Naive thymus-derived CD4-positive, alpha-beta T cell (primary cell): Measurements from ENCODE around the gene RPS14. TPM values are rescaled to one million over a fixed set of nuclear protein-coding genes. Genes with fewer than 3 reads are reported as not detected.
A peak's percentile ranks its signal among the peaks of the same experiment; 100 is the strongest.
"Not testable (repeated sequence)": the region's sequence is repeated elsewhere in the genome, so short reads cannot be mapped to it uniquely, and the experiment has no call there.

Experiments used
- ATAC-seq: fragments of 150-1000 bp; cut with Tn5 transposase; 2 replicates; pipeline ENCODE4 v1.10.0; 2021; ENCODE audit warnings: mild to moderate bottlenecking, moderate library complexity
- CTCF ChIA-PET: fragments of 350-600 bp; sonication (Branson Sonifier 250); formaldehyde crosslinking; loops from one replicate; lab custom pipeline; 2021; ENCODE audit warnings: antibody characterized with exemption; lab: Charles Lee
- POLR2A ChIA-PET: fragments of 350-600 bp; sonication (Branson Sonifier 250); formaldehyde crosslinking; loops from one replicate; lab custom pipeline; 2021; ENCODE audit warnings: antibody characterized with exemption, inconsistent platforms; lab: Charles Lee
- DNase-seq, 9 donors: peaks; one replicate each; pipeline versions ENCODE4 v3.0.0 to v3.0.0-alpha.2; 2020 to 2022; ENCODE audit warnings: mixed read lengths in 1 of 9
- H3K27ac ChIP-seq: one replicate; pipeline ENCODE4 v1.7.0; 2013; ENCODE audit warnings: mild to moderate bottlenecking, low read depth, low read length, moderate library complexity
- H3K27me3 ChIP-seq, 2 donors: one replicate each; pipeline ENCODE4 v1.7.0; 2013; ENCODE audit warnings: low read length in 2 of 2, mild to moderate bottlenecking in 2 of 2, moderate library complexity in 2 of 2; ENCODE audit not compliant: control insufficient read depth in 2 of 2, insufficient read depth in 2 of 2
- H3K36me3 ChIP-seq, 3 experiments: 1 replicate in 2 of 3; 2 replicates in 1 of 3; pipeline ENCODE4 v1.7.0; 2013; ENCODE audit warnings: low read length in 3 of 3, mild to moderate bottlenecking in 3 of 3, moderate library complexity in 1 of 3; ENCODE audit not compliant: insufficient read depth in 3 of 3, control insufficient read depth in 2 of 3
- H3K4me1 ChIP-seq, 2 donors: one replicate each; pipeline ENCODE4 v1.7.0; 2013; ENCODE audit warnings: low read length in 2 of 2, mild to moderate bottlenecking in 2 of 2, moderate library complexity in 1 of 2; ENCODE audit not compliant: control insufficient read depth in 2 of 2, insufficient read depth in 2 of 2
- H3K4me3 ChIP-seq: 2 replicates; pipeline ENCODE4 v1.7.0; 2013; ENCODE audit warnings: mild to moderate bottlenecking, low read length
- H3K9me3 ChIP-seq, 3 experiments: 1 replicate in 2 of 3; 2 replicates in 1 of 3; pipeline ENCODE4 v1.7.0; 2013; ENCODE audit warnings: low read length in 3 of 3; ENCODE audit not compliant: control insufficient read depth in 2 of 3
- H3K27ac Mint-ChIP-seq, 9 donors: one replicate each; pipeline ENCODE4 v1.8.0; 2020 to 2022; ENCODE audit warnings: mixed read lengths in 9 of 9, mild to moderate bottlenecking in 8 of 9, moderate library complexity in 5 of 9, inconsistent platforms in 2 of 9
- H3K27me3 Mint-ChIP-seq, 5 donors: one replicate each; pipeline ENCODE4 v1.8.0; 2021 to 2022; ENCODE audit warnings: mixed read lengths in 5 of 5, mild to moderate bottlenecking in 1 of 5
- H3K36me3 Mint-ChIP-seq, 5 donors: one replicate each; pipeline ENCODE4 v1.8.0; 2020 to 2022; ENCODE audit warnings: mixed read lengths in 5 of 5, mild to moderate bottlenecking in 3 of 5, inconsistent platforms in 1 of 5
- H3K4me1 Mint-ChIP-seq, 7 donors: one replicate each; pipeline ENCODE4 v1.8.0; 2020 to 2022; ENCODE audit warnings: mixed read lengths in 7 of 7, mild to moderate bottlenecking in 3 of 7, inconsistent platforms in 1 of 7
- H3K4me3 Mint-ChIP-seq, 10 donors: one replicate each; pipeline ENCODE4 v1.8.0; 2020 to 2022; ENCODE audit warnings: mild to moderate bottlenecking in 10 of 10, mixed read lengths in 10 of 10, moderate library complexity in 6 of 10, inconsistent platforms in 2 of 10
- H3K9me3 Mint-ChIP-seq, 11 donors: one replicate each; pipeline ENCODE4 v1.8.0; 2020 to 2022; ENCODE audit warnings: mixed read lengths in 11 of 11, mild to moderate bottlenecking in 4 of 11, inconsistent platforms in 1 of 11, moderate library complexity in 1 of 11
- intact Hi-C, 2 donors: fragments of 100-400 bp; cut with micrococcal nuclease; formaldehyde crosslinking; loops; one replicate each; pipeline ENCODE4 v1.15.1; 2023
- polyA plus RNA-seq, 2 donors: library from polyadenylated mRNA; unstranded; fragments of 300-500 nt; fragmentation: Illumina TruSeq; gene quantifications; one replicate each; pipeline ENCODE4 v1.2.3, GENCODE V29; 2021
- total RNA-seq, 6 experiments: library from RNA in 5 of 6; stranded (reverse) in 5 of 6; gene quantifications; 1 replicate in 5 of 6; 2 replicates in 1 of 6; pipeline ENCODE4 v1.2.3 and lab custom pipeline; 2021 to 2026

RPS14 gene
- total and polyA plus RNA-seq, 7 experiments from 2014 or later, result 2,331 to 11,248 (median 6,766) TPM

DNA sequence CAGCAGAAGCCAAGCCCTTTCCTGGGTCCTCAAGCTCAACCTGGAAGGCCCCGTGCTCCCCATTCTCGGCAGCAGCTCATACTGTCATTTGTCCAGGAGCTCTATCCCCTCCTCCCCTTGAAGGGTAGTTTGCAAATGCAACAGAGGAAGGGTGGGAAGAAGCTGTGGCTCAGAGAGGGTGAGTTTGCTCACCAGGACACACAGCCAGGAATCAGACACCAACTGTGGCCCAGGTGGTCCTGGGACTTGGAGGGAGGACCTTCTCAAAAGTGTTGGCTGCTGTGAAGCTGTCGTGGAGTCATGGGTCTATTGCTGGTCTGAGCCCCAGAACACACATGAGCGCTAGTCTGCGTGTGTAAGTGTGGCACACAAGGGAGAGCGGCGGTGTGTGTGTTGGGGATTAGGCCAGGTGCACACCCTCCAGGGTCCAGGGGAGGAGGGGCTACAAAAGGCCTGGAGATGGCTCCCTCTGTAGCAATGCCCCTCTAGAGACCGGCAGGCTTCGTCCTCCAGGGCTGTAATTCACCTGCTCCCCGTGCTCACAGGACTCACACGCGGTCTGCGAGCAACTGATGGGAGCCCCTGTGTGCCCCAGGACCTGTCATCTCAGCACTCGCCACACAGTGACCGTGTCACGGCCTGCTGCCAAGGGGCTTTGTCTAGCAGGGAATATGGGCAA, 8.2 kb upstream of the RPS14 start:
- Mint-ChIP-seq H3K9me3 (peaks cover 0 to 2% (median 0%) of the 10 kb centered on the region in 11 donors), H3K27me3 (no peaks in the 10 kb centered on the region), H3K4me3 (peak overlapping the region in 8 of 10 donors; percentile 42 to 85 (median 66)), H3K27ac (peak overlapping the region; percentile 51 to 92 (median 89)), H3K4me1 (peaks cover 17 to 50% (median 42%) of the 10 kb centered on the region in 7 donors), H3K36me3 (no peaks in the 10 kb centered on the region)
- peaks cover 0 to 30% of the 10 kb centered on the region in 2 donors for H3K4me1 ChIP-seq
- CTCF ChIA-PET, result interaction anchor here (0.6 to 1.7 kb wide), 8 partner anchors 8 to 389 kb away, joined by 3 to 16 read pairs (median 7); partner anchors contain the start of genes IRGM, RBM22 and RPS14
- intact Hi-C loops, result loop anchor here (1.0 to 10.0 kb wide), 13 partner anchors 7 to 1317 kb away; partner anchors contain the start of genes RBM22 (in 2 of the 2) and G3BP1 (in 1 of the 2)
- H3K4me3 ChIP-seq, result no peak overlapping the region
- ATAC-seq (no peak), DNase-seq (no peak)
- no peaks in the 10 kb centered on the region for H3K27me3 ChIP-seq
- H3K9me3 ChIP-seq, result no peaks in the 10 kb centered on the region
- POLR2A ChIA-PET, result interaction anchor here (0.6 to 2.1 kb wide), 4 partner anchors 8 to 624 kb away, joined by 3 to 14 read pairs (median 6); partner anchors contain the start of genes CD74 and RPS14
- H3K27ac ChIP-seq, result peak overlapping the region; percentile 33
- H3K36me3 ChIP-seq, result no peaks in the 10 kb centered on the region

DNA sequence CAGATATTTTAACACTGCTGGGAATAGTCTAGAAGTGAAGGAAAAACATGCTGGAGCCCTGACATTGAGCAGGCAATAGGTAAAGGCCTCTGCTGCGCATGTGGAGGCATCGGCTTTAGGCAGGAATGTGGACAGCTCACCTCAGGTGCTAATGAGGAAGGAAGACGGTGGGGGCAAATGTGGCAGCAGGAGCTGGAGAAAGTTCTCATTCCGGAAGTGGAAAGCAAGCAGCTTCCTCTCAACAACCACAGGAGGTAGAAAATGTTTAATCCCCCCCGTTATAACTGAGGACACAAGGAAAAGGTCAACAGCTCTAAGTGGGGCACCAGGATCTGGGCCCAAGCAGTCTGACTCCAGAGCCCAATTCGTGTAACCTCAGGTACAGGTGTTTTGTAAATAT, 7.6 kb upstream of the RPS14 start:
- Mint-ChIP-seq H3K27me3 (no peaks in the 10 kb centered on the region), H3K9me3 (peaks cover 0 to 2% (median 0%) of the 10 kb centered on the region in 11 donors), H3K4me1 (peaks cover 17 to 50% (median 42%) of the 10 kb centered on the region in 7 donors), H3K36me3 (no peaks in the 10 kb centered on the region), H3K27ac (peak overlapping the region; percentile 65 to 92 (median 89)), H3K4me3 (peak overlapping the region; percentile 33 to 85 (median 63))
- no peak overlapping the region for H3K4me3 ChIP-seq
- DNase-seq (peak in 1 of 9 donors; percentile 16), ATAC-seq (no peak)
- H3K36me3 ChIP-seq, result no peaks in the 10 kb centered on the region
- intact Hi-C loops, result loop anchor here in 1 of 2 donors (5.0 to 10.0 kb wide), 2 partner anchors 335 to 1318 kb away; partner anchors contain the start of gene G3BP1
- H3K27me3 ChIP-seq, result no peaks in the 10 kb centered on the region
- H3K4me1 ChIP-seq, result peaks cover 0 to 30% of the 10 kb centered on the region in 2 donors
- H3K9me3 ChIP-seq, result no peaks in the 10 kb centered on the region
- ChIA-PET CTCF (interaction anchor here (0.5 to 1.5 kb wide), 6 partner anchors 66 to 389 kb away, joined by 3 to 9 read pairs (median 5); partner anchors contain the start of genes IRGM and RBM22), POLR2A (interaction anchor here (0.6 to 2.1 kb wide), 3 partner anchors 44 to 625 kb away, joined by 3 to 7 read pairs (median 4); partner anchors contain the start of gene CD74)
- peak overlapping the region; percentile 38 for H3K27ac ChIP-seq

DNA sequence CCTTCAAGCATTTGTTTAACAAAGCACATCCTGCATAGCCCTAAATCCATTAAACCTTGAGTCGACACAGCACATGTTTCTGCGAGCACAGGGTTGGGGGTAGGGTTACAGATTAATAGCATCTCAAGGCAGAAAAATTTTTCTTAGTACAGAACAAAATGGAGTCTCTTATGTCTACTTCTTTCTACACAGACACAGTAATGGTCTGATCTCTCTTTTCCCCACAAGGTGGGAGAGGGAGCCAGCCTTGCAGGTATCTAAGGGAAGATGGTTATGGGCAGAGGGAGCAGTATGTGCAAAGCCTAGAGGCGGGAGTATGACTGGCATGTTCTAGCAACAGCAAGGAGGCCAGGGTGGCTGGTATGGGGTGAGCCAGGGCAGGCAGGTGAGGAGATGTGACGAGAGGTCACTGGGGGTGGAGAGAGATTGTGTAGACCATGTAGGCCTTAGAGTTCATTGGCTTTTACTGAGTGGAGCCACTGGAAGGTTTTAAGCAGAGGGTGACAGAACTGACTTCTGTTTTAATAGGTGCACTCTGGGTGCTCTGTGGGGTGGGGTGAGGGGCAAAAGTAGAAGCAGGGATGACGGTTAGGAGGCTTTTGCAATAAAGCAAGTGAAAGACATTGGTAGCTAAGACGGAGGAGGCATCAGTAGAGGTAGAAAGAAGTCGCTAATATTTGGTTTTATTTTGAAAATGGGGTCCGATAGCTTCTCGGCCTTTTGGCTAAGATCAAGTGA, 5.1 kb upstream of the RPS14 start:
- DNase-seq (no peak), ATAC-seq (no peak)
- Histone ChIP-seq H3K4me1 (peaks cover 0 to 18% of the 10 kb centered on the region in 2 donors), H3K4me3 (no peak overlapping the region), H3K9me3 (no peaks in the 10 kb centered on the region), H3K36me3 (no peaks in the 10 kb centered on the region), H3K27ac (no peak overlapping the region), H3K27me3 (no peaks in the 10 kb centered on the region)
- Mint-ChIP-seq H3K27ac (no peak overlapping the region), H3K27me3 (no peaks in the 10 kb centered on the region), H3K9me3 (no peaks in the 10 kb centered on the region), H3K36me3 (peaks cover 0 to 2% (median 0%) of the 10 kb centered on the region in 5 donors), H3K4me1 (peaks cover 15 to 34% (median 25%) of the 10 kb centered on the region in 7 donors), H3K4me3 (no peak overlapping the region)
- intact Hi-C loops, result loop anchor here in 1 of 2 donors (5.0 to 10.0 kb wide), 2 partner anchors 338 to 1320 kb away; partner anchors contain the start of gene G3BP1
- ChIA-PET POLR2A (interaction anchor here (0.7 kb wide), 1 partner anchor 57 kb away, joined by 3 read pairs; no protein-coding TSS in a partner anchor), CTCF (interaction anchor here (0.6 to 1.6 kb wide), 2 partner anchors 344 to 392 kb away, joined by 3 to 4 read pairs; partner anchors contain the start of gene IRGM)

DNA sequence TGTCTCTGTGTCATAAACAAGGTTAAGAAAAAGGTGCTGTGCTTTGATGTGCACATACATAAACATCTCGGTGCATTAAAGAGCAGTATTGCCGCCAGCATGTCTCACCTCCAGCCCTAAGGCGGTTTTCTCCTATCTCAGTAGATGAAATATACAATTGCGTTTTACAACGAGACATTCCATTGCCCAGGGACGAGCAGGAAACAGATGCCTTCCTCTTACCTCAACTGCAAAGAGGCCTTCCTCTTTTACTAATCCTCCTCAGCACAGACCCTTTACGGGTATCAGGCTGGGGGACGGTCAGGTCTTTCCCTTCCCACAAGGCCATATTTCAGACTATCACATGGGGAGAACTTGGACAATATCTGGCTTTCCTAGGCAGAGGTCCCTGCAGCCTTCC, 4.5 kb upstream of the RPS14 start:
- H3K9me3 ChIP-seq, H3K27me3 ChIP-seq, H3K27ac ChIP-seq, ATAC-seq, H3K27ac Mint-ChIP-seq, CTCF ChIA-PET, H3K36me3 ChIP-seq, H3K27me3 Mint-ChIP-seq, H3K4me3 ChIP-seq, POLR2A ChIA-PET, H3K4me3 Mint-ChIP-seq, DNase-seq, H3K9me3 Mint-ChIP-seq, H3K36me3 Mint-ChIP-seq: not testable (repeated sequence)
- H3K4me1 Mint-ChIP-seq, result peaks cover 9 to 28% (median 21%) of the 10 kb centered on the region in 7 donors
- peaks cover 1 to 14% of the 10 kb centered on the region in 2 donors for H3K4me1 ChIP-seq
- intact Hi-C loops, result loop anchor here in 1 of 2 donors (10.0 kb wide), 1 partner anchor 1321 kb away; the partner anchor contains the start of gene G3BP1

DNA sequence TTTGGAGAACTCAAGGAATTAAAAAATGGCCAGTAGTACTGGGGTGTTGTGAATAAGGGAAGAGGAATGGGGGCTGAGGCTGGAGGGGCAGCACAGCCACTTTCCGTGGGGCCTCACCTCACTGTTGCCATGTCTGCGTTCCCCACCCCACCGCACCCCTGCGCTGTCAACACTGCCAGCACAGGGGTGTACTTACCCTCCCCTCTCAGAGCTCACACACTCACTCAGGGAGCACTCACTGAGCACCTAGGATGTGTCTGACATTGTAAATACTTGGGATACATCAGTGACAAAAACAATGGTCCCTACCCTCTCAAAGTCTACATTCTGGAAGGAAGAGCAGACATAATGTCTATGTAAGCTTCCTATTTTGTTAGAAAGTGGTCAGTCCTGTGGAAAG, 3.4 kb upstream of the RPS14 start:
- no peaks in the 10 kb centered on the region for H3K27me3 Mint-ChIP-seq
- Histone ChIP-seq H3K27ac (no peak overlapping the region), H3K4me1 (peaks cover 12 to 20% of the 10 kb centered on the region in 2 donors), H3K4me3 (no peak overlapping the region), H3K36me3 (peaks cover 0 to 2% (median 2%) of the 10 kb centered on the region in 3 experiments), H3K9me3 (no peaks in the 10 kb centered on the region), H3K27me3 (no peaks in the 10 kb centered on the region)
- H3K4me1 Mint-ChIP-seq, result peaks cover 17 to 32% (median 29%) of the 10 kb centered on the region in 7 donors
- ChIA-PET CTCF (interaction anchor here (1.0 kb wide), 1 partner anchor 41 kb away, joined by 3 read pairs; no protein-coding TSS in a partner anchor), POLR2A (no interaction called here)
- intact Hi-C loops, result loop anchor here in 1 of 2 donors (10.0 kb wide), 1 partner anchor 1322 kb away; the partner anchor contains the start of gene G3BP1
- no peak overlapping the region for H3K27ac Mint-ChIP-seq
- peaks cover 0 to 14% (median 9%) of the 10 kb centered on the region in 5 donors for H3K36me3 Mint-ChIP-seq
- no peak overlapping the region for H3K4me3 Mint-ChIP-seq
- no peaks in the 10 kb centered on the region for H3K9me3 Mint-ChIP-seq
- no peak for ATAC-seq
- DNase-seq, result no peak

DNA sequence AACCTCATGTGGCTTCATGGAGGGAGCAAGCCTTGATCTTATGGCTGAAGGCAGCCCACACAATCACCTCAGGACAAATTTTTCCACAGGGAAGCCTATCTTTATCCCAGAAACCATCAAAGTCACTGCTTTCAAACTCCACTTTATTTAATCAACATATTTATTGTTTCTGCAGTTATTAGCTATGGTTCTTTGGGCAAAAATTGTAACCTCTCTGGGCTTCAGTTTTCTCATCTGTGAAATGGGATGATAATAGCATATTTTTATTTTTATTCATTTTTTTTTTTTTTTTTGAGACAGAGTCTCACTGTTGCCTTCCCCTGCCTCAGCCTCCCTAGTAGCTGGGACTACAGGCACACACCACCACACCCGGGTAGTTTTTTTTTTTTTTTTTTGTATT, 2.1 kb upstream of the RPS14 start:
- Mint-ChIP-seq H3K36me3 (peaks cover 0 to 25% (median 21%) of the 10 kb centered on the region in 5 donors), H3K27me3 (no peaks in the 10 kb centered on the region), H3K4me3 (no peak overlapping the region), H3K4me1 (peaks cover 12 to 32% (median 28%) of the 10 kb centered on the region in 7 donors), H3K27ac (peak overlapping the region in 2 of 9 donors; percentile 62 to 67), H3K9me3 (no peaks in the 10 kb centered on the region)
- peaks cover 7 to 15% (median 15%) of the 10 kb centered on the region in 3 experiments for H3K36me3 ChIP-seq
- no peaks in the 10 kb centered on the region for H3K27me3 ChIP-seq
- ATAC-seq (no peak), DNase-seq (no peak)
- H3K4me3 ChIP-seq, result no peak overlapping the region
- peaks cover 17 to 18% of the 10 kb centered on the region in 2 donors for H3K4me1 ChIP-seq
- H3K9me3 ChIP-seq, result no peaks in the 10 kb centered on the region
- CTCF ChIA-PET, result interaction anchor here (0.5 to 1.0 kb wide), 3 partner anchors 9 to 399 kb away, joined by 3 to 4 read pairs (median 3); partner anchors contain the start of gene MYOZ3
- POLR2A ChIA-PET, result interaction anchor here (0.7 to 0.9 kb wide), 2 partner anchors 9 to 39 kb away, joined by 3 to 4 read pairs; partner anchors contain the start of gene CD74
- intact Hi-C loops, result loop anchor here (2.0 to 10.0 kb wide), 3 partner anchors 35 to 1323 kb away; partner anchors contain the start of genes G3BP1 (in 1 of the 2) and GM2A (in 1 of the 2)
- no peak overlapping the region for H3K27ac ChIP-seq
